GM12865 (cell line): ENCODE results near the gene PTPRM.

Experiments used
- DNase-seq: peaks from one replicate; pipeline ENCODE4 v3.0.0; 2010; ENCODE audit warnings: low read depth
- H3K4me3 ChIP-seq: 2 replicates; pipeline ENCODE4 v1.5.1; 2011; ENCODE audit warnings: mild to moderate bottlenecking, low read depth, low read length, control low read depth
- TF ChIP-seq, protein P1 (sequence below): IDR thresholded peaks from 2 replicates; pipeline ENCODE4 v1.5.1; 2011; ENCODE audit warnings: low read length, control low read depth, low read depth, inconsistent platforms; ENCODE audit not compliant: insufficient read depth; ENCODE audit errors: missing control alignments

The PTPRM gene

GRCh38 chr18:7754725-7755181, 187.6 kb downstream of the PTPRM start:
- TF ChIP-seq, protein P1, sequence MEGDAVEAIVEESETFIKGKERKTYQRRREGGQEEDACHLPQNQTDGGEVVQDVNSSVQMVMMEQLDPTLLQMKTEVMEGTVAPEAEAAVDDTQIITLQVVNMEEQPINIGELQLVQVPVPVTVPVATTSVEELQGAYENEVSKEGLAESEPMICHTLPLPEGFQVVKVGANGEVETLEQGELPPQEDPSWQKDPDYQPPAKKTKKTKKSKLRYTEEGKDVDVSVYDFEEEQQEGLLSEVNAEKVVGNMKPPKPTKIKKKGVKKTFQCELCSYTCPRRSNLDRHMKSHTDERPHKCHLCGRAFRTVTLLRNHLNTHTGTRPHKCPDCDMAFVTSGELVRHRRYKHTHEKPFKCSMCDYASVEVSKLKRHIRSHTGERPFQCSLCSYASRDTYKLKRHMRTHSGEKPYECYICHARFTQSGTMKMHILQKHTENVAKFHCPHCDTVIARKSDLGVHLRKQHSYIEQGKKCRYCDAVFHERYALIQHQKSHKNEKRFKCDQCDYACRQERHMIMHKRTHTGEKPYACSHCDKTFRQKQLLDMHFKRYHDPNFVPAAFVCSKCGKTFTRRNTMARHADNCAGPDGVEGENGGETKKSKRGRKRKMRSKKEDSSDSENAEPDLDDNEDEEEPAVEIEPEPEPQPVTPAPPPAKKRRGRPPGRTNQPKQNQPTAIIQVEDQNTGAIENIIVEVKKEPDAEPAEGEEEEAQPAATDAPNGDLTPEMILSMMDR, result no peak
- DNase-seq, result no peak
- H3K4me3 ChIP-seq, result no peak overlapping the region

DNA sequence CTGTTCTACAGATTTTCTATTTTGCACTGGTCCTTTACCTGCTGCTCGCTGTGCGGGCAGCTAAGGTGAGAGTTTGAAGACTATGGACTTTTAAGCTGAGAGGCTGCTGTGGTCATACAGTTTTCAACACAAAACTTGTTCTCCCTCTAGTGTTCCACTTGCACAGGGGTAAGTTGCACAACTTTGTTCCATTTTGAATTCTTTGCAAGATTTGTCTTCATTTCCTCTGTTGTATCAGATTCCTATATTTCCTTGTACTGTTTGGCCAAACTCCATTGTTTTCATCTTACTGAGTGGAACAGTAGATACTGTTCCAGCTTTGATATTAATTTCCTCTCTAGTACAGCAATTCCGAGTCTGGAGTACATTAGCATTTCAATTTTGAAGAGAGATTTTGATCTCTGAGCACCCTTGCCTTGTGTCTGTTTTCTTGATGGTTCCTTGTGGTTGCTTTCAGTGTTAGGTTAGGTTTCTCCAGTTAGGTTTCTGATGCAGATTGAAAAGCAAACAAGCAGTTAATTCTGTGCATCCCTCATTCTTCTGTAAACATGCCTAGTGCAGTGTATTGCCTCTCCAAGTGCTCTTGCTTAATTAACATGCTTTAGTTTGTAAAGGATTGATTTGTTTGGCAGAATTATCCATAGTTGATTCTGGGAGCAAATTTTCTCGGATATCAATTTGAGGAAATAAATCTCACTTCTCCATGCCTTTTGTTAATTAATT, 188.8 kb downstream of the PTPRM start:
- H3K4me3 ChIP-seq, result no peak overlapping the region
- DNase-seq, result no peak
- TF ChIP-seq, protein P1, result no peak

- no peak overlapping the region for H3K4me3 ChIP-seq
- no peak for DNase-seq
- TF ChIP-seq, protein P1, result no peak
Measured at GRCh38 chr18:7757175-7757574, 190.1 kb downstream of the PTPRM start.

GRCh38 chr18:7758764-7759163, 191.6 kb downstream of the PTPRM start:
- DNase-seq, result no peak
- TF ChIP-seq, protein P1, result no peak
- no peak overlapping the region for H3K4me3 ChIP-seq

DNA sequence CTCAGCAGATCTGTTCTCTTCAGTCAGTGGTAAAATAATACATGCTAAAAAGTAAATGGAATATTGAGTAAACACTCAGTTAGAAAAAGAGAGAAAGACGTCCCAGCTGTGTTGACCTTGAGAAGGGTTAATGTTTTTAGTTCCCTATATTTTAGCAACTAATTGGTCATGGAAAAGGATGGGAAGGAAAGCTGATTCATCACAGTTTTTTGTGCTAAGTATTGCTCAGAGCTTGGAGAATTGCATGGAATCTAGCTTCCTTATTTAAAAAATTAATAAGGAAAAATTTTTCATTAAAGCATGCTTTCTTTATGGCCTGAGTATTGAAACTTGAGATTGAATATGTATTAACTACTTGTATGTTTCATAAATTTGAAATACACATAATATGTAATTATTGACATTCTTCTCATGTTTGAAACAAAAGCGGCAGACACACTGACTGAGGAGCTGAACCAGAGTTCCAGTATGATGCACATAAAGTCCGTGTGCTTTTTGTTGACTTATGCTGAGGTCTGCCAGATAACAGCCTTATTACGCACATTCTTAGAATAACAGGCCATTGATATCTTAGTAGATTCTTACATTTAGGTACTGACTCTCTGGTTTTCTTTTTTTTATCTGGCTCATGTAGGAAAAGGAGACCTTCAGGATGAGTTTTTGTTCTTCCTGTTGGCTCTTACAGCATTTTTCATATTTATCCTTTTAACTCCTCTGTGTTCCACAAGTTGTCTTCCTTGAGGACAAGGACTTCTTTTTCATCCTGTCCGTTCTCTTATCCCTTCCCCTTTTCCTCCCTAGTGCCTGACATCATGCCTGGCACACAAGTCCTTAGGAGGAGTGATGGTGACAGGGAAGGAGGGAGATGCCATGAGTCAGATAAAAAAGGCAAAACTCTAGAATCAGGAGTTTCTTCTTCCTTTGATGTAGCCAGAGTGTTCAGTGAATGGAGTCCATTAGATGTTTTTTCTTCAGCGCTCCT, 194.1 kb downstream of the PTPRM start:
- no peak for DNase-seq
- TF ChIP-seq, protein P1, result no peak
- H3K4me3 ChIP-seq, result no peak overlapping the region

- TF ChIP-seq, protein P1, result no peak
- DNase-seq, result no peak
Measured at GRCh38 chr18:7764405-7764804, 197.3 kb downstream of the PTPRM start.

More at GRCh38 chr18:7764405-7764804, 197.3 kb downstream of the PTPRM start:
- no peak overlapping the region for H3K4me3 ChIP-seq
